NCI-H2029 (cell line): ENCODE results near the gene PLPPR5.
"Not testable (repeated sequence)": the region's sequence is repeated elsewhere in the genome, so short reads cannot be mapped to it uniquely, and the experiment has no call there.

ENCODE experiments used
- DNase-seq: peaks from one replicate; lab custom pipeline; 2025; lab: John Stamatoyannopoulos, UW

PLPPR5 gene

GRCh38 chr1:99004861-99005442 lies at the start of gene PLPPR5:
Gene PLPPR5 (minus strand): TSS chr1:99004861. CDS start chr1:99004671, 190 bp downstream.
- DNase-seq: no peak

- no peak for DNase-seq
Observed at GRCh38 chr1:99051611-99052283, 47.1 kb upstream of the PLPPR5 start.

- DNase-seq: no peak
Observed at GRCh38 chr1:99049745-99050144, 45.1 kb upstream of the PLPPR5 start.

GRCh38 chr1:99036746-99037145 lies 32.1 kb upstream of the PLPPR5 start:
- not testable (repeated sequence) for DNase-seq

GRCh38 chr1:99018313-99018712 lies 13.7 kb upstream of the PLPPR5 start:
- no peak for DNase-seq

GRCh38 chr1:99017655-99018054 lies 13.0 kb upstream of the PLPPR5 start:
- DNase-seq: no peak

GRCh38 chr1:99010679-99011078 lies 6.0 kb upstream of the PLPPR5 start:
- no peak for DNase-seq

- DNase-seq: no peak
Observed at GRCh38 chr1:99007366-99007765, 2.7 kb upstream of the PLPPR5 start.

GRCh38 chr1:99005537-99005942 lies 879 bp upstream of the PLPPR5 start:
- DNase-seq: no peak

- DNase-seq: no peak
Observed at GRCh38 chr1:99004254-99004860, 304 bp downstream of the PLPPR5 start.

- DNase-seq: no peak
Observed at GRCh38 chr1:99003581-99004253, 944 bp downstream of the PLPPR5 start.

GRCh38 chr1:98992844-98993243 lies 11.8 kb downstream of the PLPPR5 start:
- DNase-seq: no peak

- no peak for DNase-seq
Observed at GRCh38 chr1:98991127-98992012, 13.3 kb downstream of the PLPPR5 start.

- DNase-seq: no peak
Observed at GRCh38 chr1:98989556-98989907, 15.1 kb downstream of the PLPPR5 start.

GRCh38 chr1:98988904-98989555 lies 15.6 kb downstream of the PLPPR5 start:
- no peak for DNase-seq

GRCh38 chr1:98985687-98986086 lies 19.0 kb downstream of the PLPPR5 start:
- no peak for DNase-seq

GRCh38 chr1:98981917-98982513 lies 22.6 kb downstream of the PLPPR5 start:
- DNase-seq: no peak

- no peak for DNase-seq
Observed at GRCh38 chr1:98979463-98979862, 25.2 kb downstream of the PLPPR5 start.

- no peak for DNase-seq
Observed at GRCh38 chr1:98975810-98976209, 28.9 kb downstream of the PLPPR5 start.

- no peak for DNase-seq
Observed at GRCh38 chr1:98975113-98975512, 29.5 kb downstream of the PLPPR5 start.
